Transverse colon (tissue), 4 donors: ENCODE measurements around the gene SLC49A3. TPM values are rescaled to one million over a fixed set of nuclear protein-coding genes. Genes with fewer than 3 reads are reported as not detected.

Source experiments
- DNase-seq: peaks from one replicate; pipeline ENCODE4 v3.0.0-alpha.2; 2019
- H3K27ac ChIP-seq, 4 donors: fragments of 200-600 bp; sonication (generic); 2 replicates each; pipeline ENCODE4 v1.5.1; 2016 to 2018; ENCODE audit warnings: inconsistent platforms in 4 of 4
- H3K27me3 ChIP-seq: fragments of 200-600 bp; sonication (generic); 2 replicates; pipeline ENCODE4 v1.5.1; 2017; ENCODE audit warnings: inconsistent platforms
- H3K36me3 ChIP-seq, 4 donors: fragments of 200-600 bp; sonication (generic); 2 replicates each; pipeline ENCODE4 v1.5.1; 2017 to 2019; ENCODE audit warnings: inconsistent platforms in 4 of 4
- H3K4me1 ChIP-seq, 4 donors: fragments of 200-600 bp; sonication (generic); 2 replicates each; pipeline ENCODE4 v1.5.1; 2017 to 2020; ENCODE audit warnings: inconsistent platforms in 4 of 4
- H3K4me3 ChIP-seq, 4 donors: fragments of 200-600 bp; sonication (generic); 1 replicate in 1 of 4; 2 replicates in 3 of 4; pipeline versions ENCODE4 v1.5.1 to v1.6.1; 2017 to 2019; ENCODE audit warnings: inconsistent platforms in 4 of 4
- H3K9me3 ChIP-seq, 2 donors: fragments of 200-600 bp; sonication (generic); 2 replicates each; pipeline ENCODE4 v1.5.1; 2017 to 2019; ENCODE audit warnings: inconsistent platforms in 2 of 2
- EP300 ChIP-seq: sonication (generic); formaldehyde crosslinking; IDR thresholded peaks from one replicate; pipeline ENCODE4 v1.6.1; 2017; ENCODE audit warnings: antibody characterized with exemption, low read depth
- POLR2A ChIP-seq: fragments of 450-650 bp; IDR thresholded peaks from one replicate; pipeline ENCODE4 v1.6.1; 2016; ENCODE audit warnings: antibody characterized with exemption, mild to moderate bottlenecking, moderate library complexity
- POLR2AphosphoS5 ChIP-seq, 3 donors: sonication (generic); formaldehyde crosslinking; IDR thresholded peaks; one replicate each; pipeline ENCODE4 v1.6.1; 2016; ENCODE audit warnings: antibody characterized with exemption in 3 of 3
- WGBS, 2 donors: methylation state at CpG; one replicate each; pipeline ENCODE4 v1.1.5; 2018; ENCODE audit warnings: low coverage in 1 of 2; 5-methylcytosine and 5-hydroxymethylcytosine counted together
- in situ Hi-C, 4 donors: fragments of 200-750 bp; cut with MboI; loops; one replicate each; pipeline versions ENCODE4 v1.15.0 to v1.15.1; 2017; ENCODE audit warnings: low sequenced_read_pairs in 3 of 4, low pct_ligation_motif_present in 1 of 4, low pct_unique_long_range_greater_than_20kb in 1 of 4
- intact Hi-C: fragments of 100-400 bp; cut with DNase I; formaldehyde crosslinking; loops from one replicate; pipeline ENCODE4 v1.15.1; 2023; ENCODE audit warnings: low total_unique reads
- total RNA-seq, 4 donors: library from RNA; depleted of rRNA; stranded (reverse); fragments of >200 nt; gene quantifications; one replicate each; pipeline ENCODE4 v1.1.0, GENCODE V29; 2016
- TF ChIP-seq, protein P1 (sequence below), 5 experiments: fragments of 200-600 bp in 3 of 5; fragments of 450-650 bp in 2 of 5; sonication (generic) in 3 of 5; IDR thresholded peaks; 1 replicate in 2 of 5; 2 replicates in 3 of 5; pipeline ENCODE4 v1.5.1; 2016 to 2017; ENCODE audit warnings: antibody characterized with exemption in 5 of 5, inconsistent platforms in 3 of 5, mild to moderate bottlenecking in 2 of 5, moderate library complexity in 1 of 5

The SLC49A3 gene
- total RNA-seq, 4 donors from 2014 or later, result 1.2 to 17.6 (median 9.2) TPM

DNA sequence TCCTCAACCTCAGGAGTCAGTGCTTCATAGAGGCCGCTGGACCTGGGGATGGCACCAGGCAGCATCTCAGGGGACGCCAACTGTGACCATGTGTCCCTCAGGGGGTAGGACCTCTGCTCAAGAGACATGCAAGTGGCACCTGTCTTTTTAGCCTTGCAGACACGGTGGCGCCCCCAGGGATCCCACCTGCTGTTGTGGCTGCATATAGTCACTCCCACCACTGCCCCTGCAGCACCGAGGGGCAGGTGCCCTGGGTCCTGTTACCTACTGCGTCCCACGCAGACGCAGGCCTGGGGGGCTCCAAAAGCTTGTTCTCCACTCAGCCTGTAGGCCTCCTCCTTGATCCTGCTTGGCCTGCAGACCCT lies 12.1 kb downstream of the SLC49A3 start:
- H3K9me3 ChIP-seq, result no peaks in the 10 kb centered on the region
- no peak for TF ChIP-seq EP300
- no peak for TF ChIP-seq POLR2AphosphoS5 (IDR thresholded peaks at IDR 0.05)
- TF ChIP-seq, protein P1, sequence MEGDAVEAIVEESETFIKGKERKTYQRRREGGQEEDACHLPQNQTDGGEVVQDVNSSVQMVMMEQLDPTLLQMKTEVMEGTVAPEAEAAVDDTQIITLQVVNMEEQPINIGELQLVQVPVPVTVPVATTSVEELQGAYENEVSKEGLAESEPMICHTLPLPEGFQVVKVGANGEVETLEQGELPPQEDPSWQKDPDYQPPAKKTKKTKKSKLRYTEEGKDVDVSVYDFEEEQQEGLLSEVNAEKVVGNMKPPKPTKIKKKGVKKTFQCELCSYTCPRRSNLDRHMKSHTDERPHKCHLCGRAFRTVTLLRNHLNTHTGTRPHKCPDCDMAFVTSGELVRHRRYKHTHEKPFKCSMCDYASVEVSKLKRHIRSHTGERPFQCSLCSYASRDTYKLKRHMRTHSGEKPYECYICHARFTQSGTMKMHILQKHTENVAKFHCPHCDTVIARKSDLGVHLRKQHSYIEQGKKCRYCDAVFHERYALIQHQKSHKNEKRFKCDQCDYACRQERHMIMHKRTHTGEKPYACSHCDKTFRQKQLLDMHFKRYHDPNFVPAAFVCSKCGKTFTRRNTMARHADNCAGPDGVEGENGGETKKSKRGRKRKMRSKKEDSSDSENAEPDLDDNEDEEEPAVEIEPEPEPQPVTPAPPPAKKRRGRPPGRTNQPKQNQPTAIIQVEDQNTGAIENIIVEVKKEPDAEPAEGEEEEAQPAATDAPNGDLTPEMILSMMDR (IDR thresholded peaks at IDR 0.05), result no peak
- no peak for TF ChIP-seq POLR2A
- no peaks in the 10 kb centered on the region for H3K27me3 ChIP-seq
- H3K27ac ChIP-seq, result peak overlapping the region in 1 of 4 donors; percentile 14
- peaks cover 18 to 47% (median 42%) of the 10 kb centered on the region in 4 donors for H3K4me1 ChIP-seq
- WGBS, 2 donors, result 78% methylated on average over 8 of the region's 8 CpGs; no CpG with 5 or more reads in 1 of the 2 donors
- peak; percentile 18 for DNase-seq
- no peak overlapping the region for H3K4me3 ChIP-seq
- in situ Hi-C loops, result no loop called here
- H3K36me3 ChIP-seq, result peaks cover 0 to 9% (median 3%) of the 10 kb centered on the region in 4 donors
- intact Hi-C loops, result no loop called here

DNA sequence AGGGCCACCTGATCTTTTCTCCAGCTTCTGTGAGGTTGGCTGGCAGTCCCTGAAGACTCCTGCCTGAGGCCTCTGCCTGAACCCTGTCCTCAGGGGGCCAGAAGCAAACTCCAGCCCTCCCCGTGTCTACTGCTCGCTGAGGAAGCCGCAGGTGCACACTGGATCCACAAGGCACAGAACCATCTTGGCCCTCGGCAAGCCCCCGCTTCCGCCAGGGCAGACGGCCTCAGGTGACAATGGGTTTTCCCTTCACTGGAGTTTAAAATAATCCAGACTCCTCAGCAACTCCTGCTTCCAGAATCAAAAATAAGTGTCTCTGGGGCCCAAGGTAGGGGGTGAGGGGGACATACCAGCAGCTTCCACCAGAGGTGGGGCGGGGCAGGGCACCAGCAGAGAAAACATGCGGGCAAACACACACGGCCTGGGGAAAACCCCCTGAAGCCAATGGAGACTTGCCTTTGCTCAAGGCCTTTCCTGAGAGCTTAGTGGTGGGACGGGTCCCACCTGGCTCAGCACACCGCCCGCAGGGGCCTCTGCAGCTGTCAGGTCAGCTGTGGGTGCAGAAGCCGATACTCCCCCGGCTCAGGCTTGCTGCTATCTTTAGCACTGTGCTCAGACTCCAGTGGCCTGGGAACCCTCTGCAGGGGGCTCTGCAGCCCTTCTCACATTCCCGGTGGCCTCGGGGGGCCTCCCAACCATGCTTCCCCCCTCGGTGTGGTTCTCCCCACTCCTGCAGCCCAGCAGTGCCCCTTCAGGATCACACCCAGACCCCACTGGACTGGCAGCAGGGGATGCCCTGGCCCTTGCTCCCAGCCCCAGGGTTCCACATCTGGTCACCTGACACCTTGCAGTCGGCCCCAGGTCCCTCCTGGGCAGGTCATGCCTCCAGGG lies 12.7 kb downstream of the SLC49A3 start:
- intact Hi-C loops, result no loop called here

DNA sequence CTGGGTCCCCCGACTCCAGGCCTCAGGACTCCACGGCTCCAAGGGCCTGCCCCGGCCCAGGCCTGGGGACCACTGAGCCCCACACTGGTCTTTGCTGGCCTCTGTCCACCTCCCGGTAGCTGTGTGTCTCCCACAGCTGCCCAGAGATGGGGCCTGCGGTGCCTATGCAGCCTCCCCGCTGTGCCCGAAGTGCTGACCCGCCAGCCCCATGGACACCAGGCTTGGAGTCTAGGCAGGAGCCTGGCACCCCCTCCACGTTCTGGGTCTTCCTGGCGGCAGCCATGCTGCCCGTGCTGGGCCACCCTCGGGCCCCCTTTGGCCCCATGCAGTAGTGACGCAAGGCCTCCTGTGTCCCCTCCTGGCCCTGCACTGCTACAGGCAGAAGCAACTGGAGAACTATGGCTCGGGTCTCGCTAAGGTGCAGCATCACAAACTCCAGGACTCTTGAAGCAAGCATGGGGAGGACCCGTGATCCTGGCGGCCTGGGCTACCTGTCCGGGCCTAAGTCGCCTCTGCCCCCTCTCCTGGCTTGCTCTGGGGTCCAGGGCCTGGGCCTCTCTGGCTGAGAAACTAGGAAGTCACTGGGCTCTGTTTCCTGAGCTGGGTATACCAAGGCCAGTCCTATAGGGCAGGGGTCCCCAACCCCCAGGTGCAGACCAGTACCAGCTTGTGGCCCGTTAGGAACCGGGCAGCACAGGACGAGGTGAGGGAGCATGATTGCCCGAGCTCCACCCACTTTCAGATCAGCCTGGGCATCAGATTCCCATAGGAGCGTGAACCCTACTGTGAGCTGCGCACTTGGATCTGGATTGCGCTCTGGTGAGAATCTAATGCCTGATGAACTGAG lies 13.7 kb downstream of the SLC49A3 start:
- in situ Hi-C loops, result no loop called here
- 52% methylated on average over 20 of the region's 26 CpGs; no CpG with 5 or more reads in 1 of the 2 donors for WGBS, 2 donors
- Histone ChIP-seq H3K4me1 (peaks cover 15 to 34% (median 30%) of the 10 kb centered on the region in 4 donors), H3K27me3 (no peaks in the 10 kb centered on the region), H3K4me3 (peak overlapping the region; percentile 68 to 94 (median 78)), H3K9me3 (no peaks in the 10 kb centered on the region), H3K27ac (peak overlapping the region; percentile 93 to 98 (median 94)), H3K36me3 (peaks cover 0 to 14% (median 6%) of the 10 kb centered on the region in 4 donors)
- intact Hi-C loops, result no loop called here
- peak; percentile 21 for DNase-seq
- TF ChIP-seq POLR2A, result no peak
- TF ChIP-seq, protein P1 (IDR thresholded peaks at IDR 0.05), result peak in 1 of 5 experiments; percentile 9

More for the DNA sequence above, 12.7 kb downstream of the SLC49A3 start:
- Histone ChIP-seq H3K36me3 (peaks cover 0 to 14% (median 6%) of the 10 kb centered on the region in 4 donors), H3K4me1 (peaks cover 18 to 44% (median 39%) of the 10 kb centered on the region in 4 donors), H3K4me3 (no peak overlapping the region), H3K27me3 (no peaks in the 10 kb centered on the region), H3K27ac (peak overlapping the region in 1 of 4 donors; percentile 95), H3K9me3 (no peaks in the 10 kb centered on the region)
- in situ Hi-C loops, result no loop called here
- peak; percentile 32 for DNase-seq
- TF ChIP-seq POLR2A, result no peak
- no peak for TF ChIP-seq POLR2AphosphoS5 (IDR thresholded peaks at IDR 0.05)
- TF ChIP-seq, protein P1 (IDR thresholded peaks at IDR 0.05), result no peak
- TF ChIP-seq EP300, result no peak
- WGBS, 2 donors, result 75% methylated on average over 19 of the region's 19 CpGs; no CpG with 5 or more reads in 1 of the 2 donors
